CD4-positive, alpha-beta memory T cell (primary cell): ENCODE data around the gene TXNRD1. TPM values are rescaled to one million over a fixed set of nuclear protein-coding genes. Genes with fewer than 3 reads are reported as not detected.

Source experiments
- CTCF ChIA-PET: fragments of 350-600 bp; sonication (Branson Sonifier 250); formaldehyde crosslinking; loops from one replicate; lab custom pipeline; 2021; ENCODE audit warnings: inconsistent platforms; ENCODE audit not compliant: partially characterized antibody; lab: Charles Lee
- POLR2A ChIA-PET: fragments of 350-600 bp; sonication (Branson Sonifier 250); formaldehyde crosslinking; loops from one replicate; lab custom pipeline; 2021; ENCODE audit not compliant: partially characterized antibody; lab: Charles Lee
- DNase-seq, 5 donors: peaks; one replicate each; pipeline versions ENCODE4 v3.0.0 to v3.0.0-alpha.2; 2020 to 2022; ENCODE audit warnings: mixed read lengths in 1 of 5
- H3K27ac ChIP-seq: one replicate; pipeline ENCODE4 v1.7.0; 2013; ENCODE audit warnings: low read depth, low read length
- H3K27me3 ChIP-seq: 2 replicates; pipeline ENCODE4 v1.7.0; 2013; ENCODE audit warnings: mild to moderate bottlenecking, low read length, moderate library complexity; ENCODE audit not compliant: insufficient read depth
- H3K36me3 ChIP-seq: 2 replicates; pipeline ENCODE4 v1.7.0; 2013; ENCODE audit warnings: mild to moderate bottlenecking, low read length, moderate library complexity; ENCODE audit not compliant: insufficient read depth
- H3K4me1 ChIP-seq: 2 replicates; pipeline ENCODE4 v1.7.0; 2013; ENCODE audit warnings: mild to moderate bottlenecking, low read length, moderate library complexity; ENCODE audit not compliant: insufficient read depth
- H3K4me3 ChIP-seq, 2 donors: one replicate each; pipeline ENCODE4 v1.7.0; 2013; ENCODE audit warnings: low read length in 2 of 2, mild to moderate bottlenecking in 1 of 2
- H3K9me3 ChIP-seq, 2 donors: one replicate each; pipeline ENCODE4 v1.7.0; 2013; ENCODE audit warnings: low read length in 2 of 2, control low read depth in 1 of 2; ENCODE audit not compliant: control insufficient read depth in 1 of 2
- H3K27ac Mint-ChIP-seq, 7 donors: one replicate each; pipeline ENCODE4 v1.8.0; 2020 to 2021; ENCODE audit warnings: mixed read lengths in 7 of 7, mild to moderate bottlenecking in 6 of 7, inconsistent platforms in 3 of 7, moderate library complexity in 3 of 7
- H3K27me3 Mint-ChIP-seq, 2 donors: one replicate each; pipeline ENCODE4 v1.8.0; 2020 to 2021; ENCODE audit warnings: mixed read lengths in 2 of 2
- H3K36me3 Mint-ChIP-seq, 2 donors: one replicate each; pipeline ENCODE4 v1.8.0; 2020 to 2021; ENCODE audit warnings: mixed read lengths in 2 of 2, inconsistent platforms in 1 of 2, mild to moderate bottlenecking in 1 of 2
- H3K4me1 Mint-ChIP-seq, 4 donors: one replicate each; pipeline ENCODE4 v1.8.0; 2020 to 2021; ENCODE audit warnings: mixed read lengths in 4 of 4, mild to moderate bottlenecking in 1 of 4
- H3K4me3 Mint-ChIP-seq, 8 donors: one replicate each; pipeline ENCODE4 v1.8.0; 2020 to 2021; ENCODE audit warnings: mixed read lengths in 8 of 8, mild to moderate bottlenecking in 7 of 8, moderate library complexity in 6 of 8, inconsistent platforms in 3 of 8
- H3K9me3 Mint-ChIP-seq, 8 donors: one replicate each; pipeline ENCODE4 v1.8.0; 2020 to 2021; ENCODE audit warnings: mixed read lengths in 8 of 8, mild to moderate bottlenecking in 5 of 8, inconsistent platforms in 3 of 8, moderate library complexity in 1 of 8
- intact Hi-C: fragments of 100-400 bp; cut with micrococcal nuclease; formaldehyde crosslinking; loops from one replicate; pipeline ENCODE4 v1.15.1; 2023
- polyA plus RNA-seq, 2 donors: library from polyadenylated mRNA; unstranded; fragments of 300-500 nt; fragmentation: Illumina TruSeq; gene quantifications; one replicate each; pipeline ENCODE4 v1.2.3, GENCODE V29; 2021
- total RNA-seq, 2 experiments: library from RNA; stranded (reverse); gene quantifications; one replicate each; pipeline ENCODE4 v1.2.3, GENCODE V29; 2021

TXNRD1 gene
- total and polyA plus RNA-seq, 4 experiments from 2014 or later: 32.2 to 64.5 (median 46.7) TPM

DNA sequence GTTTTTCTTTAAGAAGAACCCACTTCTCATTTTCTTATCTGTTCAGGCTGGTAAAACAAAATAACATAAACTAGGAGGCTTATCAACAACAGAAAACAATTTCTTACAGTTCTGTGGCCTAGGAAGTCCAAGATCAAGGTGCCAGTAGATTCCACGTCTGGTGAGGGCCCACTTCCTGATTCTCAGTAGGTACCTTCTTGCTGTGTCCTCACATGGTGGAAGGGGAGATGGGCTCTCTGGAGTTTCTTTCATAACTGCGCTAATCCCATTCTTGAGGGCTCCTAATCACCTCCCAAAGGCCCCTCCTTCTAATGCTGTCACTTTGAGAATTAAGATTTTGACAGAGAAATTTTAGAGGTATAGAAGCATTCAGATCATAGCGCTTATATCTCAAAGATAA lies 33.4 kb downstream of the TXNRD1 start:
- intact Hi-C loops: no loop called here
- H3K27me3 Mint-ChIP-seq: peaks cover 0 to 3% of the 10 kb centered on the region in 2 donors

DNA sequence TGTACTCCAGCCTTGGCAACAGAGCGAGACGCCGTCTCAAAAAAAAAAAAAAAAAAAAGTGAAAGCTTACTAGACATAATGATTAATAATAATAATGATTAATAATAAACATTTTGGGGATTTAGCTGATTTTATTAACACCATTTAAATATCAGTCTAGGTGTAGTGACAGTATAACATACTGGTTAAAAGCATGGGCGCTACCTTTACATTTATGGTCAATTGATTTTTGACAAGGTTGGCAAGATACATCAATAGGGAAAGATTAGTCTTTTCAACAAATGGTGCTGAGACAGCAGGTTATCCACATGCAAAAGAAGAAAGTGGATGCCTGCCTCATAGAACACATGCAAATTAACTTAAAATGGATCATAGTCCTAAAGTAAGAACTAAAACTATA lies 34.3 kb downstream of the TXNRD1 start:
- Histone ChIP-seq H3K36me3 (no peaks in the 10 kb centered on the region), H3K4me1 (no peaks in the 10 kb centered on the region), H3K9me3 (no peaks in the 10 kb centered on the region), H3K27ac (no peak overlapping the region), H3K4me3 (no peak overlapping the region), H3K27me3 (no peaks in the 10 kb centered on the region)
- Mint-ChIP-seq H3K4me3 (no peak overlapping the region), H3K9me3 (no peaks in the 10 kb centered on the region), H3K27ac (no peak overlapping the region), H3K4me1 (peaks cover 0 to 3% (median 0%) of the 10 kb centered on the region in 4 donors), H3K27me3 (no peaks in the 10 kb centered on the region), H3K36me3 (no peaks in the 10 kb centered on the region)
- intact Hi-C loops: no loop called here
- ChIA-PET POLR2A (no interaction called here), CTCF (no interaction called here)
- DNase-seq: no peak

More for the DNA sequence above, 33.4 kb downstream of the TXNRD1 start:
- peaks cover 0 to 3% (median 0%) of the 10 kb centered on the region in 4 donors for H3K4me1 Mint-ChIP-seq
- ChIA-PET POLR2A (no interaction called here), CTCF (no interaction called here)
- Histone ChIP-seq H3K9me3 (no peaks in the 10 kb centered on the region), H3K4me3 (no peak overlapping the region), H3K27ac (no peak overlapping the region), H3K4me1 (no peaks in the 10 kb centered on the region), H3K27me3 (no peaks in the 10 kb centered on the region), H3K36me3 (no peaks in the 10 kb centered on the region)
- H3K4me3 Mint-ChIP-seq: no peak overlapping the region
- H3K9me3 Mint-ChIP-seq: no peaks in the 10 kb centered on the region
- DNase-seq: no peak
- peak overlapping the region in 1 of 7 donors; percentile 51 for H3K27ac Mint-ChIP-seq
- H3K36me3 Mint-ChIP-seq: no peaks in the 10 kb centered on the region

DNA sequence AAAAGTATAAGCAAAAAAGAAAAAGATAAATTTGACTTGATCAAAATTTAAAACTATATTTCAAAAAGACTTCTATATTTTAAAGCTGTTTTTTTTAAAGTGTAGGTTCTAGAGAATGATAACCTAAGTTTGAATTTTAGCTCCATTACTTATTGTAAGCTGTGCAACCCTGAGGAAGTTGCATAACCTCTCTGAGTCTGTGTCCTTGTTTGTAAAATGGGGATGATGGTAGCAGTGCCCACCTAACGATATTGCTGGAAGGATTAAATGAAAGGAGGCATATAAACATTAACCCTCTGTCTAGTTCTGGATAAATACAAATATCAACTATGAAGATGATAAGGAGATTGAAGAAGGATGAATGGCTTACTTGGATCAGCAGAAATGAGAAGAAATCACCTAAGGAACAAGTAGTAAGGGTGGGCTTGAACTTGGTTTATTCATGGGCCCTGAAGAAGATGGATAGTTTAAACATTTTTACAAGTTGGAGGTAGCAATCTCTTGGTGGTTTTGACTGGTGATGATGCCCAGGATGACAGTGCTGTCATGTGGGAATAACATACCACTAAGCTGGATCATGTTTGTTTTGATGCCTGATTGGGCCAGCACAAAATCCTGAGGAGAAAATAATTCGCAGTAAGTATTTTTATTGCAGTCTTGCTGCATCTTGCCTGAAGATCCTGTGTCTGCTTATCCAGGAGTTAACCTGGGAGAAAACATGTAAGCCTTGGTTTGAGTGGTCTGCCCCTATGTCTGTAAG lies 35.0 kb downstream of the TXNRD1 start:
- no peaks in the 10 kb centered on the region for H3K9me3 ChIP-seq
- no peak for DNase-seq
- H3K4me3 ChIP-seq: no peak overlapping the region
- Mint-ChIP-seq H3K36me3 (no peaks in the 10 kb centered on the region), H3K27ac (no peak overlapping the region), H3K27me3 (no peaks in the 10 kb centered on the region), H3K9me3 (no peaks in the 10 kb centered on the region), H3K4me3 (no peak overlapping the region), H3K4me1 (peaks cover 0 to 3% (median 0%) of the 10 kb centered on the region in 4 donors)
- no peak overlapping the region for H3K27ac ChIP-seq
- no peaks in the 10 kb centered on the region for H3K4me1 ChIP-seq
- ChIA-PET POLR2A (no interaction called here), CTCF (no interaction called here)
- H3K27me3 ChIP-seq: no peaks in the 10 kb centered on the region
- intact Hi-C loops: no loop called here
- no peaks in the 10 kb centered on the region for H3K36me3 ChIP-seq

DNA sequence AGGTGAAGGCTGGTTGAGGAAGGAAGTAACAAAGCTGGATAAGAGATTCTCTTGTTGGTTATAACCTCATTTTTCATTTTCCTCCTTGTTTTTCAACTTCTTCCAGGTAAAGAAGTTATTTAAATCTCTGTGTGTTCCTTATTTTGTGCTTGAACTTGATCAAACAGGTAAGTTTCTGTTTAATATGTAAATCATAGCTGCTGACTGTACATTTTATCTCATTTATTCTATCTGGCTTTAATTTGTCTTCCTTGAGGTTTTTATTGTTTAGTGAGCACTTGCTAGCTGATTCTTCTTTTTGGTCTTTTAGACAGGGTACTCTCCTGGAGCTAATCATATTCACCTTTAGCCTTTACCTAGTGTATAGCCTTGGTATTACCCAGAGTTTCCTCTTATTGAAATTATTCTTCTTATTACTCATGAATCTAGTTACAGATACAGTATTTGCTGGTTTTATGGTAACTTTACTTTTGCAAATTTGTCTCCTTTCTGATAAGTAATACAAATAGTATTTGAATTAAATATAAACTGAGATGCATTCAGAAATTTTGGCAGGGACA lies 42.4 kb downstream of the TXNRD1 start:
- Mint-ChIP-seq H3K9me3 (no peaks in the 10 kb centered on the region), H3K4me3 (no peak overlapping the region), H3K4me1 (peaks cover 0 to 2% (median 0%) of the 10 kb centered on the region in 4 donors), H3K36me3 (no peaks in the 10 kb centered on the region), H3K27ac (no peak overlapping the region), H3K27me3 (peaks cover 2 to 3% of the 10 kb centered on the region in 2 donors)
- Histone ChIP-seq H3K4me3 (no peak overlapping the region), H3K27ac (no peak overlapping the region), H3K4me1 (no peaks in the 10 kb centered on the region), H3K9me3 (no peaks in the 10 kb centered on the region), H3K36me3 (no peaks in the 10 kb centered on the region), H3K27me3 (no peaks in the 10 kb centered on the region)
- POLR2A ChIA-PET: no interaction called here
- CTCF ChIA-PET: interaction anchor here (0.9 kb wide), 1 partner anchor 30 kb away, joined by 3 read pairs; no protein-coding TSS in a partner anchor
- no peak for DNase-seq
- intact Hi-C loops: no loop called here

DNA sequence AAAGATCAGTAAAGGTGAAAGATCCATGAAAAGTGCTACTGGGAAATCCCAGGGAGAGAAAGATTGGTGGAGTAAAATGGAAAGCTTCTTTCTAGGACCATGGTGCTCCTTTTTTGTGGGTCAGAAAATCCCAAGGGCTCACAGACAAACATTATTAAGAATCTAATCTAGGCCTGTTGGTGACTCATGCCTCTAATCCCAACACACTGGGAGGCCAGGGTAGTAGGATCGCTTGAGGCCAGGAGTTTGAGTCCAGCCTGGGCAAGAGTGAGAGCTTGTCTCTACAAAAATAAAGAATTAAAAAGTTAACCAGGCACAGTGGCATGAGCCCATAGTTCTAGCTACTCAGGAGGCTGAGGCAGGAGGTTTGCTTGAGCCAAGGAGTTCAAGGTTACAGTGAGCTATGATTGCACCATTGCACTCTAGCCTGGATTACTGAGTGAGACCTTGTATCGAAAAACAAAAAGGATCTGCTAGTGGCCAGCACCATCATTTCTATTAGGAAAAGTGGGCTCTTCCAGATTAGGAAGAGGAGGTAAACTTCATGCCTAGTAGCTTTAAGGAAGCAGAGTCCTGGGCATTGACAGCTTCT lies 43.0 kb downstream of the TXNRD1 start:
- no peaks in the 10 kb centered on the region for H3K4me1 ChIP-seq
- POLR2A ChIA-PET: no interaction called here
- Mint-ChIP-seq H3K36me3 (no peaks in the 10 kb centered on the region), H3K9me3 (no peaks in the 10 kb centered on the region), H3K4me3 (no peak overlapping the region), H3K4me1 (no peaks in the 10 kb centered on the region), H3K27me3 (peaks cover 2 to 3% of the 10 kb centered on the region in 2 donors), H3K27ac (no peak overlapping the region)
- CTCF ChIA-PET: interaction anchor here (0.9 to 1.1 kb wide), 2 partner anchors 30 to 60 kb away, joined by 3 read pairs; no protein-coding TSS in a partner anchor
- H3K27me3 ChIP-seq: no peaks in the 10 kb centered on the region
- no peak overlapping the region for H3K27ac ChIP-seq
- no peak for DNase-seq
- intact Hi-C loops: no loop called here
- H3K36me3 ChIP-seq: no peaks in the 10 kb centered on the region
- H3K4me3 ChIP-seq: no peak overlapping the region
- no peaks in the 10 kb centered on the region for H3K9me3 ChIP-seq

DNA sequence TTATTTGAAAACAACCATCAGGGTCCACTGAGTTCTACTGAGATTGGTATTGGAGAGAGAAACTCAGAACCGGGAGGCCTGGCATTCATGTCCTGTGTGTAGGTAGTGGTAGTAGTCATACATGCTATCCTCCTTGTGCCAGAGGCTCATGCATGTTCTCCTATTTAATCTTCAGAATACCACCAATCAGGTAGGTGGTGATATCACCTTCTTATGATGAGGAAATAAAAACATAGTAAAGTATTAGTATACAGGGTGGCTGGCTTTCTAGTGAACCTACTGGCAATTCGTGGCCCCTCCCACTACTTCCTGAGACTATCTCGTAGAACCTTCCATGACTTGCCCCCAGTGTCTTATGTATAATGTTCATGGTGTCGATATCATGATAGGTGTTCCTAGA lies 47.4 kb downstream of the TXNRD1 start:
- H3K9me3 Mint-ChIP-seq: peaks cover 0 to 4% (median 0%) of the 10 kb centered on the region in 8 donors
- no peak overlapping the region for H3K4me3 Mint-ChIP-seq
- H3K4me1 ChIP-seq: no peaks in the 10 kb centered on the region
- no peaks in the 10 kb centered on the region for H3K4me1 Mint-ChIP-seq
- H3K27me3 Mint-ChIP-seq: peaks cover 2 to 5% of the 10 kb centered on the region in 2 donors
- DNase-seq: no peak
- intact Hi-C loops: no loop called here
- CTCF ChIA-PET: interaction anchor here (0.6 kb wide), 1 partner anchor 88 kb away, joined by 3 read pairs; no protein-coding TSS in a partner anchor
- H3K27ac ChIP-seq: no peak overlapping the region
- no peaks in the 10 kb centered on the region for H3K9me3 ChIP-seq
- POLR2A ChIA-PET: no interaction called here
- peak overlapping the region in 1 of 7 donors; percentile 26 for H3K27ac Mint-ChIP-seq
- H3K36me3 ChIP-seq: no peaks in the 10 kb centered on the region
- H3K27me3 ChIP-seq: no peaks in the 10 kb centered on the region
- H3K36me3 Mint-ChIP-seq: no peaks in the 10 kb centered on the region
- H3K4me3 ChIP-seq: no peak overlapping the region

DNA sequence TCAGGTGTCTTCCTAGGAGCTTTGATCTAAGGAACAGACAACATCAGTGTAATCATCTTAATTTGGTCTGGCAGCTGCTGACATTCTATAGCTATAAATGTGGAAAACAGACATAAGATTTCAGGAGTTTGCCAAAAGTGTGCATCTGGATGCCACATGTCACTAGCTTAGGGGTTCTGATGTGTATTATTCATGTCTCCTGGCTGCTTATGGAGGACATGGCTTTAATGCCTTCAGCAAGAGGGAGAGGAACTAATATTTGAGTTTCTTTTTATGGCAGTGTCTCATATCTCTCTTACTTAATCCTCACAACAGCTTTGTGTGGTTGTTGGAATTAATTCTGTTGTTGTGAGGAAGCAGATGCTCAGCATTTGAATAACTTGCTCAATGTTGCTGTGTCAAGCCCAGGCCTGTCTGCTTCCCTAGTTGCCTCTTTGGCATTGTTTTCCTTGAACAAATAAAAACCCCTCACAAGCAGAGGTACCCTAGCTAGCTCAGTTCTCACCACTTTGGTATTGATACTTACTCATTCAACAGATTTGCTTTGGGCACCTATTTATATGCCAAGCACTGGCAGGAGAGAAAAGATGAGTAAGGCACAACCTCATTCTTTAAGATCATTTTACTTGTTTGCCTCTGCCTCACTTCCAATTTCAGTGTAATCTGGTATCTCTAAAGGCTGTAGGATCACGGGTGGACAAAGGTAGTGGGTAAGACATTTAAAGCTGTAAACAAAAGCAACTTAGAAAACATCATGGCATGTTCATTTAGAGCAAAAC lies 48.2 kb downstream of the TXNRD1 start:
- Mint-ChIP-seq H3K9me3 (peaks cover 0 to 4% (median 0%) of the 10 kb centered on the region in 8 donors), H3K27ac (no peak overlapping the region), H3K4me1 (no peaks in the 10 kb centered on the region), H3K4me3 (no peak overlapping the region), H3K27me3 (peaks cover 2 to 4% of the 10 kb centered on the region in 2 donors), H3K36me3 (no peaks in the 10 kb centered on the region)
- ChIA-PET CTCF (interaction anchor here (0.6 kb wide), 1 partner anchor 88 kb away, joined by 3 read pairs; no protein-coding TSS in a partner anchor), POLR2A (no interaction called here)
- no peaks in the 10 kb centered on the region for H3K9me3 ChIP-seq
- H3K27ac ChIP-seq: no peak overlapping the region
- H3K27me3 ChIP-seq: no peaks in the 10 kb centered on the region
- no peaks in the 10 kb centered on the region for H3K4me1 ChIP-seq
- DNase-seq: no peak
- H3K4me3 ChIP-seq: no peak overlapping the region
- no peaks in the 10 kb centered on the region for H3K36me3 ChIP-seq
- intact Hi-C loops: no loop called here
